IPS DF 6.9 (cell line): ENCODE results near the gene NUMA1.

Experiments
- DNase-seq: peaks from one replicate; pipeline ENCODE4 v3.0.0-alpha.2; 2013; ENCODE audit warnings: low read depth, low spot score
- H3K27ac ChIP-seq: one replicate; pipeline ENCODE4 v1.5.1; 2013; ENCODE audit warnings: low read length, control low read depth
- H3K27me3 ChIP-seq: 2 replicates; pipeline ENCODE4 v1.6.1; 2013; ENCODE audit warnings: mild to moderate bottlenecking, low read length; ENCODE audit not compliant: control insufficient read depth, insufficient read depth
- H3K36me3 ChIP-seq: 2 replicates; pipeline ENCODE4 v1.6.1; 2013; ENCODE audit warnings: low read length; ENCODE audit not compliant: control insufficient read depth, insufficient read depth
- H3K4me1 ChIP-seq: 2 replicates; pipeline ENCODE4 v1.6.1; 2013; ENCODE audit warnings: low read length; ENCODE audit not compliant: control insufficient read depth, insufficient read depth
- H3K4me3 ChIP-seq: 2 replicates; pipeline ENCODE4 v1.5.1; 2013; ENCODE audit warnings: mild to moderate bottlenecking, low read length
- H3K9me3 ChIP-seq: 2 replicates; pipeline ENCODE4 v1.6.1; 2013; ENCODE audit warnings: low read length, inconsistent platforms; ENCODE audit not compliant: control insufficient read depth, insufficient read depth
- WGBS: extraction: QIAGEN DNeasy Blood & Tissue Kit; methylation state at CpG from one replicate; pipeline ENCODE4 v1.1.7; 2013; ENCODE audit warnings: mixed read lengths, missing lambda C conversion rate; ENCODE audit not compliant: insufficient read length, insufficient coverage; 5-methylcytosine and 5-hydroxymethylcytosine counted together

Gene NUMA1, protein sequence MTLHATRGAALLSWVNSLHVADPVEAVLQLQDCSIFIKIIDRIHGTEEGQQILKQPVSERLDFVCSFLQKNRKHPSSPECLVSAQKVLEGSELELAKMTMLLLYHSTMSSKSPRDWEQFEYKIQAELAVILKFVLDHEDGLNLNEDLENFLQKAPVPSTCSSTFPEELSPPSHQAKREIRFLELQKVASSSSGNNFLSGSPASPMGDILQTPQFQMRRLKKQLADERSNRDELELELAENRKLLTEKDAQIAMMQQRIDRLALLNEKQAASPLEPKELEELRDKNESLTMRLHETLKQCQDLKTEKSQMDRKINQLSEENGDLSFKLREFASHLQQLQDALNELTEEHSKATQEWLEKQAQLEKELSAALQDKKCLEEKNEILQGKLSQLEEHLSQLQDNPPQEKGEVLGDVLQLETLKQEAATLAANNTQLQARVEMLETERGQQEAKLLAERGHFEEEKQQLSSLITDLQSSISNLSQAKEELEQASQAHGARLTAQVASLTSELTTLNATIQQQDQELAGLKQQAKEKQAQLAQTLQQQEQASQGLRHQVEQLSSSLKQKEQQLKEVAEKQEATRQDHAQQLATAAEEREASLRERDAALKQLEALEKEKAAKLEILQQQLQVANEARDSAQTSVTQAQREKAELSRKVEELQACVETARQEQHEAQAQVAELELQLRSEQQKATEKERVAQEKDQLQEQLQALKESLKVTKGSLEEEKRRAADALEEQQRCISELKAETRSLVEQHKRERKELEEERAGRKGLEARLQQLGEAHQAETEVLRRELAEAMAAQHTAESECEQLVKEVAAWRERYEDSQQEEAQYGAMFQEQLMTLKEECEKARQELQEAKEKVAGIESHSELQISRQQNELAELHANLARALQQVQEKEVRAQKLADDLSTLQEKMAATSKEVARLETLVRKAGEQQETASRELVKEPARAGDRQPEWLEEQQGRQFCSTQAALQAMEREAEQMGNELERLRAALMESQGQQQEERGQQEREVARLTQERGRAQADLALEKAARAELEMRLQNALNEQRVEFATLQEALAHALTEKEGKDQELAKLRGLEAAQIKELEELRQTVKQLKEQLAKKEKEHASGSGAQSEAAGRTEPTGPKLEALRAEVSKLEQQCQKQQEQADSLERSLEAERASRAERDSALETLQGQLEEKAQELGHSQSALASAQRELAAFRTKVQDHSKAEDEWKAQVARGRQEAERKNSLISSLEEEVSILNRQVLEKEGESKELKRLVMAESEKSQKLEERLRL (N-terminal part only)

DNA sequence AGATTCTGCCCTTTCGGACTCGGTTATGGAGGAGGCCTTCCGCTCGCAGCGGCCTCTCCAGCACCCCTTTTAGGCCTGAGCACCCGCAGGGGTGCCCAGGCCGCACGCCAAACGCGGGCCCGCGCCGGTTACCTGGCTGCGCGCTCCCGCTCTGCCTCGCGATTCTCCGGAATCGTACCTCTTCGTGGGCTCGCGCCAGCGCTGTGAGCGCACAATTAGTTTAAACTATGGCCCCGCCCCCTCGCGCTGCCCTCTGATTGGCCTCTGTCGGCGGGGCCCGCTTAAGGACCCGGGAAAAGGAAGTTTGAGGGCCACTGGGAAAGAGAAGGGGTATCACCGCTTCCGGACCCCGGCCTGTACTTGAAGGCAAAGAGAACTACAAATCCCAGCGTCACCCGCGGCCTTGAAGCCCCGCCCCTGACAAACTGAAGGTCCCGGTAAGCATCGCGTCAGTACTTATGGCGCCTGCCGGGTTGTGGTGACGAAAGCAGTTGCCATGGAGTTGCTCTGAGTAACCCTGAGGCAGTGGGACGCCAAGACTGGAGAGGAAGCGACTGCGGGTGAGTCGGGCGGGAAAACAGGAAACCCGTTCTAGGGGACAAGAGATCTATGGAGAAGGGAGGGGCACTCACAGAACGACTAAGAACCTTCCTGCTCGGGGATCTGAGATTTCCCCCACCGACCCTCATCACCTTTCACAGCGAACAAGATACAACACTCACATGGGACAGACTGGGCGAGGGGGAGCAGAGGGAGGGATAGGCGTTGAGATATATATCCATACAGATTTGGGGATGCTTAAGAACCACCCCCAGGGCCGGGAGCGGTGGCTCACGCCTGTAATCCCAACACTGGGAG is at the start of gene NUMA1, which contains the start of gene LRRC51:
Gene NUMA1 (minus strand): TSS at position 217 of the 858 bp plus-strand sequence. CDS start 44,599 bp downstream, outside the sequence.
Gene LRRC51 (plus strand): TSS at position 525 of the 858 bp plus-strand sequence. CDS start 8,234 bp downstream, outside the sequence.
- Histone ChIP-seq H3K36me3 (no peaks in the 10 kb centered on the region), H3K9me3 (no peaks in the 10 kb centered on the region), H3K4me1 (peaks cover 1% of the 10 kb centered on the region; the same call in 1 of the 2 replicates), H3K27ac (no peak within 1 kb of the TSS), H3K4me3 (peak within 1 kb of the TSS; percentile 83), H3K27me3 (no peaks in the 10 kb centered on the region)
- peak; percentile 100 for DNase-seq
- WGBS = no CpG with 5 or more reads among the region's 60 CpGs

DNA sequence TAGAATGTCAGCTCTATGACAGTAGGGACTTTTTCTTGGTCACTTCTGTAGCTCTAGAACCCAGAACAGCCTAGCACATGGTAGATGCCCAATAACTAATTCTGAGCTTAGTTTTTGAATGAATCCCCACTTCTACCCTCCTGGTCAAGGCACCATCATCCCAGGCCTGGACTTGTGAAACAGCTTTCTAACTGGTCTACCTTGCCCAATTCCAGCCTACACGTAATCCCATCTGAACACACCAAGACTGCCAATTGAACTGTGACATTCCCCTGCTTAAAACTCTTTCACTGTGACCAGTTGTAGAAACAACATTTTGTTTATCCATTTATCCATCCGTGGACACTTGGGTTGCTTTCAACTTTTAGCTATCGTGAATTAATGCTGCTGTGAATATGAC is 49.0 kb upstream of the NUMA1 start:
- no peak overlapping the region for H3K27ac ChIP-seq
- WGBS = no CpG with 5 or more reads among the region's 3 CpGs
- H3K9me3 ChIP-seq = peaks cover 6% of the 10 kb centered on the region
- no peaks in the 10 kb centered on the region for H3K4me1 ChIP-seq
- H3K27me3 ChIP-seq = no peaks in the 10 kb centered on the region
- H3K36me3 ChIP-seq = no peaks in the 10 kb centered on the region
- DNase-seq = no peak
- no peak overlapping the region for H3K4me3 ChIP-seq

DNA sequence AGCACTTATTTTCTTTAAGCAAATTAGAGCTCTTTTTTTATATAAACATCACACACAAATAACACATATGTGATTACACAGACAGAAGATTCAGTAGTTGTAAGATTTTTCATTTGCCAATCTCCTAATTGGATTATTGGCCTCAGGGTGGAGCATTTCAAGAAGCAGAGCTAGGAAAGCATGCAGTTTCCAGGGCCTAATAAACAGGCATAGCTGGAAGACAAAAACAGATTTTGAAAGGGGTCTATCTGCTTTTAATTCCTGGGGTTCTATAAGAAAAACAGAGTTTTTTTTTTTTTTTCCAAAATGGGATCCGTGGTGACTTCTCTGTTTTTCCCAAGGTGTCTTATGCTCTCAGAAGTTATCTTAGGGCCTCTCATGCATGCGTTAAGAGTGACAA is 47.6 kb upstream of the NUMA1 start:
- no peaks in the 10 kb centered on the region for H3K4me1 ChIP-seq
- WGBS = no CpG with 5 or more reads among the region's 2 CpGs
- H3K9me3 ChIP-seq = peaks cover 6% of the 10 kb centered on the region

DNA sequence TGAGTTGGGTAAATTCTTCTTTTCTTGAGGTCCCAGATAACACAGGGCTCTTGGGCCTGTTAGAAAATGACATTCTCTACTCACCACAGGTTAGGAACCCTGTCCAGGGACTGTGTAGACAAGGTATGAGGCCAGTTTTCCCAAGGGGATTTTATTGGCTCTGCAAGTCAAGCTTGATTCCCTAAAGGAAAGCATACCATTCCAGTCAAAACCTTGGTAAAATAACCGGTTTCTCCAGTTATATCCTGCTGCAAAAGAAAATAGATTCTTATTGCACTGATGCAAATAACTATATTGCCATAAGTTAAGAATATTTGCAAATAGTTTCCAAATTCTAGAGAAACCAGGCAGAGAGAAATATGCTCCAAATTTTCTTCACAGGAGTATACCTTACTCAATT is 45.6 kb upstream of the NUMA1 start:
- Histone ChIP-seq H3K27ac (no peak overlapping the region), H3K36me3 (no peaks in the 10 kb centered on the region), H3K4me1 (no peaks in the 10 kb centered on the region), H3K9me3 (peaks cover 4% of the 10 kb centered on the region; the same call in 1 of the 2 replicates), H3K27me3 (no peaks in the 10 kb centered on the region), H3K4me3 (no peak overlapping the region)
- DNase-seq = no peak
- no CpG with 5 or more reads among the region's 1 CpG for WGBS

More for the DNA sequence above, 47.6 kb upstream of the NUMA1 start:
- DNase-seq = no peak
- no peaks in the 10 kb centered on the region for H3K36me3 ChIP-seq
- H3K27me3 ChIP-seq = no peaks in the 10 kb centered on the region
- no peak overlapping the region for H3K27ac ChIP-seq
- no peak overlapping the region for H3K4me3 ChIP-seq

DNA sequence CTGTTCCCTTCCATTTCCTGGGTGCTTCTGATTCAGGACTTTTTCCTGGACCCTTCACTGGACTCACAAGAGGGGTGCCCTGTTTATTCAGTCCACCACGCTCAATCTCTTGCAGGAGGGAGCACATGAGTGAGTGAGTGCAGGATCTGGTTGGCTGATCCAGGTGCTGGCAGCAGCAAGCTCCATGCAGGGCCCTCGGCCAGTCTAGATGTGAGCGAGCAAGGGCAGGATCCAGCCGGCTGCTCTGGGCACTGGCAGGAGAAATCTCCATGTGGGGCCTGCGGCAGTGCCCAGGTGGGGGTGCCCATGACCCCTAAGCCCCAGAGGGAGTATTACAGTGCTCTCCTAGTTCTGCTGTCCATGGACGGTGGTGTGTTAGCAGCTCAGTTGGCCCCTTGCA is 43.7 kb upstream of the NUMA1 start:
- Histone ChIP-seq H3K27me3 (no peaks in the 10 kb centered on the region), H3K4me1 (no peaks in the 10 kb centered on the region), H3K36me3 (no peaks in the 10 kb centered on the region), H3K9me3 (peaks cover 4% of the 10 kb centered on the region; the same call in 1 of the 2 replicates), H3K27ac (no peak overlapping the region), H3K4me3 (no peak overlapping the region)
- no CpG with 5 or more reads among the region's 6 CpGs for WGBS
- no peak for DNase-seq

DNA sequence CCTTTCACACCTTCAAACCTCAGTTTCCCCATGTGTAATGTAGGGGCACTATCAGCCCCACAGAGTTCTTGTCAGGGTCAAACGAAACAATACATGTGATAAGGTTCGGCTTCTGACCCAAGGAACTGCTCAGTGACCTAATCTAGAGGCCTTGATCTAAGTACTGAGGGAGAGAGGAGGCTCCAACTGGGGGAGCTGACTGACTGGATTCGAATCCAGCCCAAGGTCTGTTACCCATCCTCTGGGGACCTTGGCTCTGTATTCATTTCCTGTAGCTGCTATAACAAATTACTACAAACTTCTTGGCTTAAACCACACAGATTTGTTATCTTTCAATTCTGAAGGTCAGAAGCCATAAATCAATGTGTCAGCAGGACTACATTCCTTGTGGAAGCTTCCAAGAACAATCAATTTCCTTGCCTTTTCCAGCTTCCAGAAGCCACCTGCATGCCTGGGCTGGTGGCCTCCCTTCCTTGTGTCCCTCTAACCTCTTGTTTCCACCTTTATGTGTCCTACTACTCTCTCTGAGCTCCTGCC is 42.8 kb upstream of the NUMA1 start:
- Histone ChIP-seq H3K4me3 (no peak overlapping the region), H3K4me1 (no peaks in the 10 kb centered on the region), H3K27me3 (no peaks in the 10 kb centered on the region), H3K9me3 (0 out of 2 replicates have a peak, but pooled peaks cover 3% of the 10 kb centered on the region), H3K27ac (no peak overlapping the region), H3K36me3 (no peaks in the 10 kb centered on the region)
- no peak for DNase-seq
- no CpG with 5 or more reads among the region's 3 CpGs for WGBS

DNA sequence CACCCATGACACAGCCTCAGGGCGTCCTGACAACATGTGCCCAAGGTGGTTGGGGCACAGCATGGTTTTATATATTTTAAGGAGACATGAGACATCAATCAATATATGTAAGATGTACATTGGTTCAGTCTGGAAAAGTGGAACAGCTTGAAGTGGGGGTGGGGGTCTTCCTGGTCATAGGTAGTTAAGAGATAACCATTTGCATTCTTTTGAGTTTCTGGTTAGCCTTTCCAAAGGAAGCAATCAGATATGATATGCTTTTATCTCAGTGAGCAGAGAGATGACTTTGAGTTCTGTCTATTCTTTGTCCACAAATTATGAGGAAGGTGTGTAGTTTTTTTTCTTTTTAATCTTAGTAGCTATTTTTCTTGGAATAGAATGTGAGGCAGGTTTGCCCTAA is 42.3 kb upstream of the NUMA1 start:
- Histone ChIP-seq H3K9me3 (0 out of 2 replicates have a peak, but pooled peaks cover 3% of the 10 kb centered on the region), H3K4me1 (no peaks in the 10 kb centered on the region), H3K27me3 (no peaks in the 10 kb centered on the region), H3K4me3 (no peak overlapping the region), H3K36me3 (no peaks in the 10 kb centered on the region), H3K27ac (no peak overlapping the region)
- no CpG with 5 or more reads among the region's 1 CpG for WGBS
- DNase-seq = no peak

DNA sequence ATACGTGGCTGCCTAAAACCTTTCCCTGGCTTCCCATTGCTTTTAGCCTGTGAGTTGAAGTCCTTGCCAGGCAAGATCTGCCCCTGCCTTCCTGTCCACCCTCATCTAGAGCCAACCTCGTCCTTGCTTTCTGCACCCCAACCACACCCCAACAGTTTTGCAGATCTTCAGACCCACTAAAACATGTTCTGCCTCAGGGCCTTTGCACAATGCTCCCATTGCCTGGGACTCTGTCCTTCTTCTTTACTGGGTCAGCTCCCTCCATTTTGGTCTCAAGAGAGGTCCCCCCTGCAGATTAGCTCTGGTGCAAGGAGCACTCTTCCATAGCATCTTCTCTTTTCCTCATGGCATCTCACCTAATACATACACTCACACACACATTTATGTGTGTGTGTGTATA is 40.6 kb upstream of the NUMA1 start:
- no CpG with 5 or more reads among the region's 2 CpGs for WGBS

DNA sequence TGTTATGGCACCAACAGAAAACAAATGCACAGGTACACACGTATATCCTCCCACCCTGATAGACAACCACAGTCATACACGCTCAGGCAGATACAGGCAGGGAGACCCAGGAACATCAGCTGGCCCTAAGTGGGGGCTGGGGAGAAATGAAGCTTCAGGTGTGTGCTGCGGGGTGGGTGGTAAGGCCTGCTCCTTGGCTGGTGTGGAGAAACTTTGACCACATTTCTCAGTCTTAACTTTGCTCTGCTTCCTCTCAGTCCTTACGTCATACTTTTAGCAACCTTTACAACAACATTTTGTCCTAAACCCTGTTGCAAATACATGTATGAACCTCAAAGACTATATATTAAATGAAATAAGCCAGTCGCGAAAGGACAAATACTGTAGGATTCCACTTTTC is 38.9 kb upstream of the NUMA1 start:
- no peaks in the 10 kb centered on the region for H3K36me3 ChIP-seq

More for the DNA sequence above, 40.6 kb upstream of the NUMA1 start:
- Histone ChIP-seq H3K4me1 (no peaks in the 10 kb centered on the region), H3K27ac (no peak overlapping the region), H3K4me3 (no peak overlapping the region), H3K36me3 (no peaks in the 10 kb centered on the region), H3K27me3 (no peaks in the 10 kb centered on the region), H3K9me3 (0 out of 2 replicates have a peak, but pooled peaks cover 3% of the 10 kb centered on the region)
- DNase-seq = no peak

More for the DNA sequence above, 38.9 kb upstream of the NUMA1 start:
- DNase-seq = no peak
- H3K27ac ChIP-seq = no peak overlapping the region
- no peak overlapping the region for H3K4me3 ChIP-seq
- no peaks in the 10 kb centered on the region for H3K4me1 ChIP-seq
- WGBS = no CpG with 5 or more reads among the region's 6 CpGs
- H3K9me3 ChIP-seq = no peaks in the 10 kb centered on the region
- no peaks in the 10 kb centered on the region for H3K27me3 ChIP-seq
